GM21390 (cell line): ENCODE measurements around the gene GRID2IP.

Experiments used
- ATAC-seq: cut with Tn5 transposase; IDR thresholded peaks from one replicate; pipeline ENCODE4 v1.9.1; 2021; ENCODE audit not compliant: unreplicated experiment

The GRID2IP gene

DNA sequence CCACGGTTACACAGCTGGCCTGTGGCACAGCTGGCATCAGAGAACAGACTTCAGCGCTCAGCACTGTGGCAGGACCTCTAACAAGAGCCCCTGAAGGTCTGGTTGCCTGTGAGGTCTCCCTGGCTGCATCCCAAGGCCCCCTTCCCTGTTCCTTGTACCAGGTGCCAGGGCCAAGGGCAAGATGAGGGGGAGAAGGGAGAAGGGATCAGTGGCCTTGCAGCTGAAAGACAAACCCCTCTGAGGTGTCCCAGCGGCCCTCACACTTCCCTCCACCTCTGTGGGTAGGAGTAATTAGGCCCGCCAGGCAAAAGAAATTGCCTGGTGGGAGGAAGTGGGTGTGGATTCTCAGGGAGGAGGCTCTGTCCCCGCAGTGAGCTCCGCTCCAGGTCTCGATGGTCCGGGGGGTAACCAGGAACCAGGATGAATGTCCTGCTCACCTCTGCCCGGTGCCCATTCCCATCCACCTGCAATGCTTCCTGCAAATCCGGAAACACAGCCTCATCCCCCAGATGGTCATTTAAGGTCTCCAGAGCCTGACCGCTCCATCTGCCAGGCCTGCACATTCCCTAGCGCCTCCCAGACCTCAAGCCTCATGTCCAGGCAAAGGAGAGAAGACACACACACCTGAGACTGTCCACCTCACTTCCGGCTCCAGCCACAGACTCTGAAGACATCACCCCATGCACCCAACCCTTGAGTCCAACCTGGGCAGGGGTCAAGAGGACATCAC is 22.7 kb downstream of the GRID2IP start:
- ATAC-seq: no peak

DNA sequence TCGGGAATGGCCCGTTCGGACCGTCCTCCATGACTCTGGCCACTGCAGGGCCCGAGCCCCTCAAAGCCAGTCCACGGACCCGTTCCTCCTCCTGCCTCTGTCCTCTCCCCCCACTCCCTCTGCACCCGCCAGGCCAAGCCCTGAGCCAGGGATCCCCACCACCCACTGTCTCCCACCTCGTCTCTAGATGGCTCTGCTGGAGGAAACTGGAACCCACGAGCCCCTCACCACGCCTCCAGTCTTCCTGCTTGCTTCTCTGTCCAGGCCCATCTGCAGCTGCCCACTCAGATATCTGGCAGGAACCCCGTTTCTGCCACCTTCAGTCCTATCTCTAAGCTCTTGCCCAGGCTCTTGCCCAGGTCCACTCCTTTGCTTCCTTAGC is 24.3 kb downstream of the GRID2IP start:
- ATAC-seq: no peak

DNA sequence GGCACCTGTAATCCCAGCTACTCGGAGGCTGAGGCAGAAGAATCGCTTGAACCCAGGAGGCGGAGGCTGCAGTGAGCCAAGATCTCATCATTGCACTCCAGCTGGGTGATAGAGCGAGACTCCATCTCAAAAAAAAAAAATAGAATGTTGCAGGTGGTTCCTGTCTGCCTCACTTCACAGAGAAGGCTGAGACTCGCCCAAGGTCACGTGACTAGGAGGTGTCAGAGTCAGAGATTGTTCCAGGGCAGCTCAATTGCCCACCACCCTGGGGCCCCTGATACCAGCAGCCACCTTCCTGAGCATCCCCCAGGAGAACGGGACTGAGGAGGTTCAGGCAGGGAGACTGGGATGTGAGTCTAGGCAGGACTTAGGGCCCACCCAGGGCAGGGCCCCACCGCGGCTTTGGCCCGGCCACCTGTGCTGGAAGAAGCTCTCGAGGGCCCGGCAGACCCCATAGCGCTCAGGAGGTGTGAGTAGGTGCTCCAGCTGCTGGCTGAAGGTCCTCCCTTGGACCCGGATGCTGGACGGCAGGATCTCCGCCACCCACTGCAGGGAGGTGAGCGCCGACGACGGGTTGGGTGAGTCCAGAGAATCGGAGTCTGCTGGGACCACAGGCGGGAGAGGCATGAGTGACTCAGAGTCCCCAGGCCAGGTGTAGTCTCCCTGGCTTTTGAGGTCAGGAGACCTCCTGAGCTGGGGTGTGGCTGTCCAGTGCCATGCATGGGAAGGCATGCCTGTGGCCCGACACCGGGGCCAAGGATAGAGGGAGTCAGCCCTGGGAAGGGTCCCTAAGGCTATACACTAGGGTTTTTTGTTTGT is 30.9 kb downstream of the GRID2IP start:
- no peak for ATAC-seq

DNA sequence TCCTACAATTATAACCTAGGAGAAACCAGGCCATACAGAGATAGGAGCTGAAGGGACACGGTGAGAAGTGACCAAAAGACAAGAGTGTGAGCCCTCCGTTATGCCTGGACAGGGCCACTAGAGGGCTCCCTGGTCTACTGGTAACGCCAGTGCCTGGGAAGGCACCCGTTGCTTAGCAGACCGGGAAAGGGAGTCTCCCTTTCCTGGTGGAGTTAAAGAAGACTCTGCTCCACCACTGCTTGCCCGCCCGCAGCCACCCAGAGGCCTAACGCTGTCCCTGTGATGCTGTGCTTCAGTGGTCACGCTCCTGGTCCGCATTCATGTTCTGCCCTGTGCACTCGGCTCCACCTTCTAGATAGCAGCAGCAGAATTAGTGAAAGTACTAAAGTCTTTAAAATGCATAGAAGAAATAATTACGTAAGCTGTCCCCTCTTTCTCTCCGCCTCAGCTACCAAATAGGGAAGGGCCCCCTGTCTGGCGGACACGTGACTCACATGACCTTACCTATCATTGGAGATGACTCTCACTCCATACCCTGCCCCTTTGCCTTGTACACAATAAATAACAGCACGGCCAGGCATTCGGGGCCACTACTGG is 34.8 kb downstream of the GRID2IP start:
- peak; percentile 54 for ATAC-seq

DNA sequence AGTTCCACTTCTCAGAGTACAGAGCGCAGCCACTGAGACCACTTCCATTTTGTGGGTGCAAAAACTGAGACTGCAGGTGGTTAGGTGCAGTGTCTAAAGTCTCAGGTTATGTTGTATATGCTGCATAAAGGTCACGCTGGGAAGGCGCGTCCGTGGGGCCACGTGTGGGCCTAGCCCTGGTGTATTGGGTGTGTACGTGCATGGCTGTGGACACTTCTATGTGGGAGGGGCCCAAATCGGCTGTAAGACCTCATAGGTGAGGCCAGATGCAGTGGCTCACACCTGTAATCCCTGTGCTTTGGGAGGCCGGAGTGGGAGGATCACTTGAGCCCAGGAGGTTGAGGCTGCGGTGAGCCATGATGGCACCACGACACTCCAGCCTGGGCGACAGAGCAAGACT is 37.7 kb downstream of the GRID2IP start:
- ATAC-seq: no peak

DNA sequence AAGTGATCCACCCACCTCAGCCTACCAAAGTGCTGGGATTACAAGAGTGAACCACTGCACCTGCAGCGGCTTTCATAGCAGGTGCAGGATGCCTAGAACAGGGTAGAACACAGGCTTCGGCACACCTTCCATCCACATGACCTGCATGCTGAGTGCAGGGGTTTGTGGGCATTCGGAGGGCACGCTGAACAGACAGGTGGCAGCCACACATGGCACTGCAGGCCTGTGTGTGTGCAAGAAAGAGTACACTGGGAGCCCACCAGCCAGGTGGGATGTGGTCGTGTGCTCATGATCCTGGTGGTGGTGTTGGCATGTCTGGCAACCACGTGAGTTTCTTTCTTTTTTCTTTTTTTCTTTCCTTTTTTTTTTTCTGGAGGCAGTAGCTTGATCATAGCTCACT is 38.4 kb downstream of the GRID2IP start:
- ATAC-seq: no peak

DNA sequence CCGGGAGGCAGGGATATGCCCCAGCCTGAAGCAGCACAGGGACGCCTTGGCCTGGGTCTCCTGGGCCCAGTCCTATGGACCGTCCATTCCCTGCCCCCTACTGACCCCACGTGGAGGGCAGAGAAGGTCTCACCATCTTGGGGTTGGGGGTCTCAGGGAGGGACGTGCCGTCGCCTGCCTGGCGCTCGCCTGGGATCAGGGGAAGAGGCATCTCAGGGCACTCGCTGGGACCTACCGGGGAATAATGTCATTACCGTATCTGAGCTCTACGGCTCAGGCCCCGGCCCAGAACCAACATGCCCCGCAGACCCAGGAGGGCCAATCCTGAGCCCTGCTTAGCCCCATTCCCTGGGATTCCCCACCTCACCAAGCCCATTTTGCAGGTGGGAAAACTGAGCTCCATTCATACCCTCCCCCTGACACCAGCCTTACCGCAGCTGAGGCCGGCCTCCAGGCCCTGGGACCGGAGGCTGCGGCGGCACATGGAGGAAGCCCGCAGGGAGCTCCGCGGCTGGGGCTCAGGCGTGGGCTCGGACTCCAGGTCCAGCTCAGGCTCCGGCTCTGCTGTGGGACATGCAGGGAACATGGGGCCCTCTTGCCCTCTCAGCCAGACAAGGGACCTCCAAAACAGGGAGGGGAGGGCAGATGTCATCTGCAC is 40.7 kb downstream of the GRID2IP start:
- ATAC-seq: no peak

DNA sequence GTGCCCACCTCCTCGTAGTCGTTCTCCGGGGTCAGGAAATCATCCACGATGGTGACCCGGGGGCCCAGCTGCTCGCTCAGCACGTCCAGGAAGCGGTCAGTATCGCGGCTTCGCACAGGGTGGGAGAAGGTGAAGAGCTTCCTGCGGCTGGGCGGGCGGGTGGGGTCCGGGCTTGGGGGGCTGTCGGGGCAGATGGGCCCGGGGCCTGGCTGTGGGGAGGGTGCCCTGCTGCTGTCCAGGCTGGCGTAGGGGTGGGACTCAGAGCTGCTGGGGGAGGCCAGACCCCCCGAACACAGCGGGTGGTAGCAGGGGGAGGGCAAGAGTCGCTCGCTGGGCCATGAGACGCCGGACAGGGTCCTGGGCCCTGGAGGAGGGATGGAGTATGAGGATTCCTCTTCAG is 42.3 kb downstream of the GRID2IP start:
- ATAC-seq: no peak

DNA sequence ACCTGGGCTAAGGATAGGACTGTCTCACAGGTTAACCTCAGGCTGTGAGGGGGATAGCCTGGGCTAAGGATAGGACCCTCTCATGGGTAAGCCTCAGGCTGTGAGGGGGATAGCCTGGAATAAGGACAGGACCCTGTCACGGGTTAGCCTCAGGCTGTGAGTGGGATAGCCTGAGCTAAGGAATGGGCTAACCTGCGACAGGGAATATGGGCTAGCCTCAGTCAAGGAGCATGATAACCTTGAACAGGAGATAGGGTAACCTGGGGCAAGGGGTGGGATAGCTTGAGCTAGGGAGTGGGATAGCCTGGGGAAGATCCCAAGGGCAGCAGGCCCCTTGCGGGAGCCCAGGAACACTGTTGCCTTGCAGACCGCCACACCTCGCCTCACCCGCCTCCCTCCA is 42.7 kb downstream of the GRID2IP start:
- no peak for ATAC-seq

DNA sequence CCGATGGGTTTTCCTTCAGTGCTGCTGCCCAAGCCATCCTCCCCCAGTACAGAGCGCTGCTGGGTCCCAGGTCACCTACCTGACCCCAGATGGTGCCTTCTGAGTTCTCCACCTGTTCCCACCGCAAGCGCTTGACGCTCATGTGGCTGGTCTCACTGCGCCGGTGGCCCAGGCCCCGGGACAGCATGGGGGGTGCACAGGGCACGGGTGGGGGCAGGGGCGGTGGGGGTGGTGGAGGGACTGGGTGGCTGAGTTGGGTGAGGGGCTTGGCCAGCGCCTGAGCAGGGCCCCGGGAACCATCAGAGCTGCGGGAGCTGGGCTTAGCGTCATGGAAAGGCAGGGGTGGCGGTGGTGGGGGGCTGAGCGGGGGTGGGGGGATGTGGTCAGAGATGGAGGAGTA is 43.4 kb downstream of the GRID2IP start:
- ATAC-seq: no peak

DNA sequence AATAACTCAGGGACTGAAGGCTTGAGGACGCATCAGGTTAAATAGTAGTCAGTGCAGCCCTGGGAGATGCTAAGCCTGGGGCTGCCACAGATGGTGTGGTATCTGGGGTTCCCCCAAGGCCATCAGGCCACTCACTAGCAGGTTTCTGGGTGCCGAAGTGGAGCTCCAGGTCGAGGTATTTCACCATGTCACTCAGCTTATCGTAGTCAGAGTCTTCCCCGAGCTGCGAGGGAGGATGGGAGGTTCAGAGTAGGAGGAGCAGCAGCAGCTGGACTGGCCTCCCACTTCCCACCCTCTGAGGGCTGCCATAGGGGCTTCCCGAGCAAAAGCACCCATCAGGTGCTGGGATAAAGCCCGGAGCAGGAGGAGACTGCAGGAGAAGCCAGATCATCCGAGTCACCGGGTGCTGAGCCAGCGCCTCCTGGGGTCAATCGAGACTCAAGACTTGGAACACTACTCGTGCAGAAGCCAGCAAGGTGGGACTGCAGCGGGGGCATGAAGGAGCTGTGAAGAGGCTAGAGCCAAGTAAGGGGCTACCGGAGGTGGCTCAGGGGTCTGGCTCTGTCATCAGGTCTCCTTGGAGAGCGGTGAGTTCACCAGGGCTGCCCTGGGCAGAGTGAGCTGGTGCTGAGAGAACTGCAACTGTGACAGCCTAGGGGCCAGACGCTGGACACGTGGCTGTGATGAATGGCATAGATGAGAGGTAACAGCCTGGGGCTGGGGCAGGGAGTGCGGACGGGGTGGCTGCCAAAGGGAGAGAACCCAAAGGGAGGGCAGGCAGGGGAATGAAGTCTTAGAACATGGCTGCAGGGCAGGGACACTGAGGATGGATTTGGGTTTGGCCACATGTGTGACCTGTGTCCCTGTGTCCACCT is 45.3 kb downstream of the GRID2IP start:
- no peak for ATAC-seq

DNA sequence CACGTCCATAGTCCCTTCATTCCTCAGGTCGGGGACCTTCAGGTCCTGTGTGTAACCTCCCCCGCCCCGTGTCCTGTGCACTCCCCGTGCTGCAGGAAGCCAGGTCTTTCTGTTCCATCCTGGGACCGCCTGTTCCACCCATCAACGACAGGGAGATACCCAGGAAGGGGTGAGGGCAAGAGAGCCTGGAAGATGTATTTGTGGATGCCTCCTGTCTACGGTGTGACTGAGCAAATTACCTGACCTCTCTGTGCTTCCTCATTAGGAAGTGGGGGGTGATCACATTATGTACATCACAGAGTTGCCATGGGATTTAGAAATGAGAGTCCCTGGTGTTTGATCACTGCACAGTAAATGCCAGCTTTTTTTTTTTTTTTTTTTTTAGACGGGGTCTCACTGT is 46.3 kb downstream of the GRID2IP start:
- no peak for ATAC-seq

DNA sequence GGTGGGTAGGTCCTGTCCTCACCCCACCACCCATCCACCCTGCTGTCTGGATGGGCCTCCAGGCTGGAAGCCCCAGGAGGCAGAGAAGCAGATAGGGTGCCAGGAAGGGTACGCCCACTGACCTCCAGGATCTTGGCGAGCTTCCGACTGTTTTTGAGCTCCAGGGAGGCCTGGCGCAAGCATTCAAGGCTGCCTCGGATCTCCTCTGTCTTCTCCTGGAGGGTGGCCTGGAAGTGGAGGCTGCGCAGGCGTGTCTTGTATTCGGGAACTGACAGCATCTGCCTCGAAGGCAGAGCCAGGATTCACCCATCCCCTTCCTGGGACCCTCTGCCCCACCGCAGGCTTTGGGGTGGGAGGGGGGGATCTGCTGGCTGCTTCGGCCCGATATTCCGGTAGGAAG is 48.4 kb downstream of the GRID2IP start:
- ATAC-seq: no peak

DNA sequence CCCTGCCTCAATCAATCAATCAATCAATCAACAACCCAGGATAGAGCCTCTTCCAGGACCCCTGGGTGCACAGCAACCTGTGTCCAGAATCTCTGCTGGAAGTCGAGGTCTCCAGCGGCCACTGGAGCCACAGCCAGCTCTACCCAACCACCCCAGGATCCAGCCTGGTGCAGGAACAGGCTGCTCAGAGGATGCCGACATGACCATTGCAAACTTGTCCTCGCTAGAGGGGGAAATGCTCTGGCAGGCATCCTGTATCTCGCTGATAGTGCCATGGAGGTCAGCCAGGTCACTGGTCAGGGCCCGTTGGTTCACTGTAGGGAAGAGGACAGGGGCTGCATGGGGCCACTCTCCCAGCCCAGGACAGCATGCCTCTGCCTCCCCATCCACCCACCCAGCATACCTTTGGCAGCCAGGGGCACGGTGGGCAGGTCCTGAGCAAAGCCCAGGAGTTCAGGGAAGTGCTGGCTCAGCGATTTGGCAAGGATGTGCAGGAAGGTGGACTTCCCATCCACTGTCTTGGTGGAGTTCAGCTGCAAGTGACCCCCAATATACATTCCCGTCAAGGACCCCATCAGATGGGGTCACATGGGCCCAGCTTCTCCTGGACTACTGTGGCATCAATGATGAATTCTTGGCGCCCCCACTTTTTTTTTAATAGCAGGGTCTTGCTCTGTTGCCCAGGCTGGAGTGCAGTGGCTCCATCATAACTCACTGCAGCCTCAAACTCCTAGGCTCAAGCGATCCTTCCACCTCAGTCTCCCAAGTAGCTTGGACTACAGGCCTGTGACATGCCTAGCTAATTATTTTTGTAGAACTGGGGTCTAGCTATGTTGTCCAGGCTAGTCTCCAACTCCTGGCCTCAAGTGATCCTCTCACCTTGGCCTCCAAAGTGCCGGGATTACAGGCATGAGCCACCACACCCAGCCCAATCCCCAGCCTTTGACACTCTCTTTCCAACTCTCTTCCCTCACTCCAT is 49.4 kb downstream of the GRID2IP start:
- ATAC-seq: no peak

DNA sequence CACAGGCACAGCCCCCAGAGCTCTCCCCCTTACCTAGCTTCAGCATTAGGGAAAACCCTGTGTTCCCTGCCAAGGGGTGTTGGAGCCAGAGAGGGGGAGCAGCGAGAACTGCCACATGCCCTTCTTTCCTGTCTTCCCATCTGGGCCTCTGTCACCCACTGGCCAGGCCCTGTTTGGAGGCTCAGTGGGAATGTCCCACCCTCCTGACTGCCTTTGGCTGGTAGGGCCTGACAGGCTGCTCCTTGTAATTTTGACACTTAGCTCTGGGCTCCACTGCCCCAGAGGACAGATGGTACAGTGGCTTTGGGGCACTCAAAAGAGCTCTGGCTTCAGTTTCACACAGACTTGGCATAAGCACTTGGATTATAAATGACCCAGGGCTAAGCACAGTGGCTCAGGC is 50.6 kb downstream of the GRID2IP start:
- ATAC-seq: no peak

DNA sequence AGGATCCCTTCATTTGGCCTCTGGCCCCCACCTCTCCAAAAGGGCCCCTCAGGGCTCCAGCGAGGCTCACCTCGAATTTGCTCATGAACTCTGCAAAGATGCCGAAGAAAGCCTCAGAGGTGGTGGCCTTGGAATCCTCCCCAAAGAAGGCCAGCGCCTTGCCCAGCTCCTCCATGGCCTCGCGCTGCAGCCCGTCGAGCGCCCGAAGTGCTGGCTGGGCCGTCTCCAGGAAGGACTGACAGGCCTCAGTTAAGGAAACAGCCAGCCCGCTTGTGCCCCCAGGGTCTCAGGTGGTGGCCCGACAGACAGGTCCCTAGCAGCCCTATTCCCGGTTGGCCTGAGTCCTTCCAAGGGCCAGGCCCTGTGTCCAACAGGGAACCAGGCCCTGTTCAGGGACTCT is 53.3 kb downstream of the GRID2IP start:
- ATAC-seq: no peak

DNA sequence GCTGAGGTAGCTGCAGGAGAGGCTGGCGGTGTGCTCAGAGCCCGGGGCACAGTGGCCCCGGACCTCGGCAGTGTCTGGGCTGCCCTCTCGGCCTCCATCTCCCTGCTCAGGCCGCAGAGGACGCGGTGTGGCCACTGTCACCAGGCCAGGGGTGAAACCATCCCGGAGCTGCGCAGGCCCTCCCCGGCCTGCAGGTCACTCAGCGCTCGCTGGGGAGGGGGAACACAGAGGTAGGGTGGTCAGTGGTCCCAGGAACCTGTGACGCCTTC is 53.7 kb downstream of the GRID2IP start:
- no peak for ATAC-seq

DNA sequence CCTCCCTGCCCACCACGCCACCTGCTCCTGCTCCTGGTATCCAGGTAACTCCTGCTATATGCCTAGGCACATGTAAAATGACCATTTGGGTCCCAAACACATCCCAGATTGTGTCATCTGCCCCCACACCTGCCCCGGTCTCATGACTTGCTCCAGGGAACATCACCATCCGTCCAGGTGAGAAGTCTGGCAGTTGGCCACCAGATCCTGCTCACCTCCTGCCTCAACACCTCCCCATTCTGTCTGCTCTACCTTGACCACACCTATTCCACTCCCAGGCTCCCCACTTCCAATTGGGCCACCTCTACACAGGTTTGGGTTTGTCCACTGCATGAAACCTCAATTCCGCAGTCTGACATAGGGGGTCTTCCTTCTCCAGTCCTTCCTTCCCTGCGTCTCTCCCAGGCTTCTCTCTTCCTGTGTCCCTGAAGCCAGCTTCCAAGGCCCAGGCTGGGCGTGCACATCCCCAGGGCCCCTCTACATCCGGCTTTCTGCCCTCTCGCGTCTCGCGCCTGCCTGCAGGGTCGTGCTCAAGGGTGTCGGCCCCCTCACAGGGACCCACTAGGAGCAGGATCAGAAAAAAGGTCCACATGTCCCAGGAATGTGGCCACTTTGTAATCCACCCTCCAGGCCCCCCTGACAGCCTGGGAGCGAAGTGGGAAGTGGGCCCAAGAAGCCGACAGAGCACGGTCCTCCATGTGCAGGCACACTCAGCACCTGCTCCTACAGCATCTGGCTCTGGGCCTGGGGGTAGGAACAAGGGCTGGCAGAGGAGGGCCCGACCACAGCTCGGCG is 54.2 kb downstream of the GRID2IP start:
- ATAC-seq: no peak
